Stomach (tissue), 9 donors: ENCODE measurements around the gene CFAP52. TPM values are rescaled to one million over a fixed set of nuclear protein-coding genes. Genes with fewer than 3 reads are reported as not detected.
A peak's percentile ranks its signal among the peaks of the same experiment; 100 is the strongest.

Source experiments
- DNase-seq, 2 donors: peaks; one replicate each; pipeline versions ENCODE4 v3.0.0 to v3.0.0-alpha.2; 2013 to 2019
- H3K27ac ChIP-seq, 5 donors: fragments of 200-600 bp in 4 of 5; sonication (generic) in 4 of 5; one replicate each; pipeline ENCODE4 v1.5.1; 2013 to 2019; ENCODE audit warnings: mild to moderate bottlenecking in 1 of 5, moderate library complexity in 1 of 5
- H3K27me3 ChIP-seq, 3 donors: fragments of 200-600 bp; sonication (generic); one replicate each; pipeline ENCODE4 v1.5.1; 2017 to 2019; ENCODE audit warnings: mixed run types in 1 of 3
- H3K36me3 ChIP-seq, 4 donors: fragments of 200-600 bp; sonication (generic); 1 replicate in 3 of 4; 2 replicates in 1 of 4; pipeline ENCODE4 v1.5.1; 2016 to 2019
- H3K4me1 ChIP-seq, 4 donors: fragments of 200-600 bp; sonication (generic); one replicate each; pipeline ENCODE4 v1.5.1; 2016 to 2019
- H3K4me3 ChIP-seq, 4 donors: fragments of 200-600 bp; sonication (generic) in 3 of 4; one replicate each; pipeline ENCODE4 v1.5.1; 2016 to 2019; ENCODE audit warnings: mild to moderate bottlenecking in 1 of 4
- H3K9me3 ChIP-seq, 4 donors: fragments of 200-600 bp; sonication (generic); one replicate each; pipeline ENCODE4 v1.5.1; 2016 to 2019
- EP300 ChIP-seq: sonication (generic); formaldehyde crosslinking; IDR thresholded peaks from one replicate; pipeline ENCODE4 v1.6.1; 2017; ENCODE audit warnings: antibody characterized with exemption
- POLR2A ChIP-seq, 4 donors: fragments of 450-650 bp; IDR thresholded peaks; one replicate each; pipeline ENCODE4 v1.6.1; 2016; ENCODE audit warnings: antibody characterized with exemption in 4 of 4, control low read depth in 2 of 4, mild to moderate bottlenecking in 1 of 4, moderate library complexity in 1 of 4
- POLR2AphosphoS5 ChIP-seq, 3 donors: sonication (generic); formaldehyde crosslinking; IDR thresholded peaks; one replicate each; pipeline ENCODE4 v1.6.1; 2016; ENCODE audit warnings: antibody characterized with exemption in 3 of 3
- whole genome bisulfite sequencing, 5 donors: extraction: QIAGEN DNeasy Blood & Tissue Kit in 3 of 5; methylation state at CpG; one replicate each; pipeline versions ENCODE4 v1.1.5 to v1.1.7; 2013 to 2018; 5-methylcytosine and 5-hydroxymethylcytosine counted together
- intact Hi-C: fragments of 100-400 bp; cut with DNase I; formaldehyde crosslinking; loops from one replicate; pipeline ENCODE4 v1.15.1; 2023; ENCODE audit warnings: low total_unique reads
- polyA plus RNA-seq, 3 donors: library from polyadenylated mRNA; stranded (reverse); fragments of 200-250 nt; gene quantifications; one replicate each; pipeline ENCODE4 v1.2.3, GENCODE V29; 2013
- total RNA-seq, 5 donors: library from RNA; depleted of rRNA; stranded (reverse); fragments of >200 nt; gene quantifications; one replicate each; pipeline versions ENCODE4 v1.1.0 to v1.2.3, GENCODE V29; 2014 to 2016
- TF ChIP-seq, protein P1 (sequence below), 7 experiments: fragments of 450-650 bp in 4 of 7; fragments of 200-600 bp in 3 of 7; sonication (generic) in 3 of 7; IDR thresholded peaks; one replicate each; pipeline ENCODE4 v1.5.1; 2016 to 2019; ENCODE audit warnings: antibody characterized with exemption in 7 of 7, control low read depth in 2 of 7, mild to moderate bottlenecking in 1 of 7
- donor health status: healthy with polysubstance abuse.
- donor health status: Bipolar disorder and iron deficiency.
- donor health status: healthy.

Gene CFAP52
- total and polyA plus RNA-seq, 8 donors: not detected

DNA sequence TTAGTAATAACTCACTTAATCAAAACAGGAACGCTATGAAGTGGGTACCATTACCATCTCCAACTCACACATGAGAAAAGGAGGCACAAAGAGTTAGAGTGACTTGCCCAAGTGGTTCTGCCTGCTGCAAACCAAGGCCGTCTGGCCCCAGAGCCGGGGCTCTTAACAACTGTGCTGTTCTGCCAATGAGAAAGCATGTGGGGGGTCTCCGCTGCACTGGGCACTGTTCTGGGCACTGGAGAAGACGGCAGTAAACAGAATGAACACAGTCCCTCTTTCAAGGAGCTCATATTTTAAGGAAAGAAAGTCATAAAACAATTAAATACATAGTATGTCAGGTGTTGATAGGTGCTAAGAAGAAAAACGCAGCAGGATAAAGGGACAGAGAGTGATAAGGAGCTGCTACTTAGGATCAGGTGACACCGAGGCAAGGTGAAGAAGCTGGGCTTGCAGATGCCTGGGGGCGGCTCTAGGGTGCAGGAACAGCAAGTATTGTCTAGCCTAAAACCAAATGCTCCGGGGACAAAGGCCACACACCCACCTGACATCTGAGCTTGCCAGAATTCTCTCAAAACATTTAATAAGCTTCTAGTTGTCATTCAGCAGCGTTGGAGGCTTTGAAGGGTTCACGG, 7.4 kb upstream of the CFAP52 start:
- TF ChIP-seq POLR2A (IDR thresholded peaks at IDR 0.05) (no peak), EP300 (no peak), POLR2AphosphoS5 (IDR thresholded peaks at IDR 0.05) (no peak)
- TF ChIP-seq, protein P1, sequence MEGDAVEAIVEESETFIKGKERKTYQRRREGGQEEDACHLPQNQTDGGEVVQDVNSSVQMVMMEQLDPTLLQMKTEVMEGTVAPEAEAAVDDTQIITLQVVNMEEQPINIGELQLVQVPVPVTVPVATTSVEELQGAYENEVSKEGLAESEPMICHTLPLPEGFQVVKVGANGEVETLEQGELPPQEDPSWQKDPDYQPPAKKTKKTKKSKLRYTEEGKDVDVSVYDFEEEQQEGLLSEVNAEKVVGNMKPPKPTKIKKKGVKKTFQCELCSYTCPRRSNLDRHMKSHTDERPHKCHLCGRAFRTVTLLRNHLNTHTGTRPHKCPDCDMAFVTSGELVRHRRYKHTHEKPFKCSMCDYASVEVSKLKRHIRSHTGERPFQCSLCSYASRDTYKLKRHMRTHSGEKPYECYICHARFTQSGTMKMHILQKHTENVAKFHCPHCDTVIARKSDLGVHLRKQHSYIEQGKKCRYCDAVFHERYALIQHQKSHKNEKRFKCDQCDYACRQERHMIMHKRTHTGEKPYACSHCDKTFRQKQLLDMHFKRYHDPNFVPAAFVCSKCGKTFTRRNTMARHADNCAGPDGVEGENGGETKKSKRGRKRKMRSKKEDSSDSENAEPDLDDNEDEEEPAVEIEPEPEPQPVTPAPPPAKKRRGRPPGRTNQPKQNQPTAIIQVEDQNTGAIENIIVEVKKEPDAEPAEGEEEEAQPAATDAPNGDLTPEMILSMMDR (IDR thresholded peaks at IDR 0.05): no peak
- Histone ChIP-seq H3K27ac (no peak overlapping the region), H3K4me1 (peaks cover 0 to 14% (median 6%) of the 10 kb centered on the region in 4 donors), H3K4me3 (no peak overlapping the region), H3K9me3 (no peaks in the 10 kb centered on the region), H3K27me3 (no peaks in the 10 kb centered on the region), H3K36me3 (peaks cover 3 to 43% (median 38%) of the 10 kb centered on the region in 4 donors)
- WGBS, 5 donors: 84 to 93% (median 87%) methylated on average over 11 of the region's 11 CpGs
- no peak for DNase-seq
- intact Hi-C loops: no loop called here

DNA sequence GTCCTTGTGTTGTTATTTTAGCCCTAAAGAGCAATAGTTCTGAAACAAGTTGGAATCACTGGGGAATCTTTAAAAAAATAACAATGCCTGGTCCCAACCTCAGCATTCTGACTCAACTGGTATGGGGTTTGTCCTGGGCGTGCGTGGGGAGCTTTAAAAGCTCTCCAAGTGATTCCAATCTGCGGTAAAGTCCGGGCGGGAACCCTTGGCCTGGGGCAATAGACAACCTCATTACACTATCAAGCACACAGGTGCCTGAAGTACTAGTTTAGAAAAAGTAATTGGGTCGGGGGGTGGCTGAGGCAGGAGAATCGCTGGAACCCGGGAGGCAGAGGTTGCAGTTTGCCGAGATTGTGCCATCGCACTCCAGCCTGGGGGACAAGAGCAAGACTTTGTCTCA, 5.2 kb upstream of the CFAP52 start:
- DNase-seq: no peak
- Histone ChIP-seq H3K27ac (no peak overlapping the region), H3K9me3 (no peaks in the 10 kb centered on the region), H3K4me1 (peaks cover 4 to 25% (median 18%) of the 10 kb centered on the region in 4 donors), H3K27me3 (no peaks in the 10 kb centered on the region), H3K36me3 (peaks cover 3 to 43% (median 36%) of the 10 kb centered on the region in 4 donors), H3K4me3 (no peak overlapping the region)
- intact Hi-C loops: no loop called here
- WGBS, 5 donors: 87 to 99% (median 92%) methylated on average over 9 to 10 of the region's 10 CpGs
- TF ChIP-seq POLR2AphosphoS5 (IDR thresholded peaks at IDR 0.05) (no peak), POLR2A (IDR thresholded peaks at IDR 0.05) (no peak), EP300 (no peak)
- TF ChIP-seq, protein P1 (IDR thresholded peaks at IDR 0.05): no peak

DNA sequence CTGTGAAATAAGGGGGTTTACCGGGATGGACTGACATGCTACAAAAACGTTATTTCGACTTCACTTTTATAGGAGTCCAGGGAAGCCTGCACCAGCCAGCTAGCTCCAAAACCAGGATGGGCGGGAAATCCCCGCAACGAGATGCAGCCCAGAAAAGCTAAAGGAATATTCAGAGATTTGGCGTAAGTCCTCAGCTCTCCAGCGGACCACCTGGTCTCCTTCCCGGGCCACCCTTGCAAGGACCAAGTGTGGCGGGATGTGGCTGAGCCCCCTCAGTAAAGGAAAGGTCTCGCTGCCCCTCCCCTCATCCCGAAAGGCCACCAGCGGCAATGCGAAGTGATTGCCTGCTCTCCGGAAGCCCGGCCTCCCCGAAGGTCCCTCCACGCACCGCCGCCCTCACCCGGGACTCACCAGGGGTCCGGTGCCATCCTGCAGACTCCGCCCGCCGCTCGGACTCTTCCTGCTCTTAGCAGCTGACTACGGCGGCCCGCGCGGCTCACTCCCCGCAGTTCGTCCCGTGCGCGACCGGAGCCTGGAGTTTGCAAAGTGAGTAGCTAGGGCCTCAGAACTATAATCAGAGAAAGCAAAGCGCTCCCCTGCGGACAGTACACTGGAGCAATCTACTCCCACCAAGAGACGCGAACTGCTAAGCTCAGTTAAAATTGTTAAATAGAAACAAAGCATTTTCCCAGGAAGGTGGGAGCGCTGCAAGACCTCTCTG, 901 bp upstream of the CFAP52 start, which contains the start of gene STX8:
Gene STX8 (minus strand): TSS at position 440 of the 721 bp plus-strand sequence. CDS start 12 bp downstream, at position 428.
- peak; percentile 92 to 96 for DNase-seq
- H3K27me3 ChIP-seq: no peaks in the 10 kb centered on the region
- WGBS, 5 donors: 1% methylated on average over 35 to 42 of the region's 42 CpGs
- intact Hi-C loops: no loop called here
- peaks cover 0 to 4% (median 0%) of the 10 kb centered on the region in 4 donors for H3K36me3 ChIP-seq
- peak within 1 kb of the TSS; percentile 61 to 96 (median 80) for H3K4me3 ChIP-seq
- H3K9me3 ChIP-seq: no peaks in the 10 kb centered on the region
- peaks cover 13 to 40% (median 26%) of the 10 kb centered on the region in 4 donors for H3K4me1 ChIP-seq
- H3K27ac ChIP-seq: peak within 1 kb of the TSS; percentile 60 to 79 (median 64)
- TF ChIP-seq POLR2A (IDR thresholded peaks at IDR 0.05) (no peak), POLR2AphosphoS5 (IDR thresholded peaks at IDR 0.05) (peak; percentile 75 to 95 (median 78)), EP300 (no peak)
- TF ChIP-seq, protein P1 (IDR thresholded peaks at IDR 0.05): peak in 1 of 7 experiments; percentile 9

DNA sequence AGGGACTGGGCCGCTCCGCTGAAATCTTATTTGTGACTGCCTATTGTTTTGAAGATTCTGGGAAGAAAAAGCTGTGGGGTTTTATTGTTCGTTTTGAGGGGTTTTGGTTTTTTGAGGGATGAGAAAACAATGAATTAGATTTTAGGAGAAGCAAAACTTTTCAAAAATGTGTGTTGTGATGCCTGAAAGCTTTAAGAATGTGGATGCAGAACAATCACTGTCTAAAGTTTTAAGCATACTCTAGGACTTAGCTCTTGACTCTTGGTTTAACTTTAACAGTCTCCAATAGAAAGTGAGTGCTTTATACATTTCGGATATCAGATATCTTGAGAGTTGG, 899 bp downstream of the CFAP52 start:
- H3K4me3 ChIP-seq: peak overlapping the region; percentile 61 to 96 (median 80)
- no peak for TF ChIP-seq POLR2A (IDR thresholded peaks at IDR 0.05)
- no peak for TF ChIP-seq POLR2AphosphoS5 (IDR thresholded peaks at IDR 0.05)
- TF ChIP-seq, protein P1 (IDR thresholded peaks at IDR 0.05): no peak
- no peak for TF ChIP-seq EP300
- peaks cover 13 to 40% (median 26%) of the 10 kb centered on the region in 4 donors for H3K4me1 ChIP-seq
- intact Hi-C loops: no loop called here
- DNase-seq: no peak
- H3K9me3 ChIP-seq: no peaks in the 10 kb centered on the region
- H3K27me3 ChIP-seq: no peaks in the 10 kb centered on the region
- peak overlapping the region in 2 of 5 donors; percentile 24 to 63 for H3K27ac ChIP-seq
- 5 to 10% (median 8%) methylated on average over 4 of the region's 4 CpGs for WGBS, 5 donors
- no peaks in the 10 kb centered on the region for H3K36me3 ChIP-seq
